NCI-H146 treated with DMSO at 0.1 percent for 48 hours (cell line): ENCODE data around the gene FERMT1.
"Not testable (repeated sequence)": the region's sequence is repeated elsewhere in the genome, so short reads cannot be mapped to it uniquely, and the experiment has no call there.

Source experiments
- DNase-seq: peaks from one replicate; lab custom pipeline; 2025; ENCODE audit not compliant: unreplicated experiment; lab: John Stamatoyannopoulos, UW

The FERMT1 gene

GRCh38 chr20:6074145-6074561 is 48.7 kb downstream of the FERMT1 start:
- no peak for DNase-seq

GRCh38 chr20:6070829-6071695 is 51.8 kb downstream of the FERMT1 start:
- DNase-seq, result no peak

- DNase-seq, result no peak
Observed at GRCh38 chr20:6069669-6070068, 53.2 kb downstream of the FERMT1 start.

- DNase-seq, result no peak
Observed at GRCh38 chr20:6067763-6068318, 55.0 kb downstream of the FERMT1 start.

- no peak for DNase-seq
Observed at GRCh38 chr20:6066582-6066981, 56.2 kb downstream of the FERMT1 start.

GRCh38 chr20:6061544-6061943 is 61.3 kb downstream of the FERMT1 start:
- DNase-seq, result no peak

GRCh38 chr20:6060213-6060612 is 62.6 kb downstream of the FERMT1 start:
- no peak for DNase-seq

GRCh38 chr20:6058684-6059295 is 64.0 kb downstream of the FERMT1 start:
- DNase-seq, result peak; percentile 99

- DNase-seq, result no peak
Observed at GRCh38 chr20:6057691-6058090, 65.1 kb downstream of the FERMT1 start.

- DNase-seq, result no peak
Observed at GRCh38 chr20:6057139-6057538, 65.7 kb downstream of the FERMT1 start.

GRCh38 chr20:6055981-6056569 is 66.8 kb downstream of the FERMT1 start:
- no peak for DNase-seq

- DNase-seq, result no peak
Observed at GRCh38 chr20:6055161-6055783, 67.6 kb downstream of the FERMT1 start.

- DNase-seq, result not testable (repeated sequence)
Observed at GRCh38 chr20:6054689-6055051, 68.2 kb downstream of the FERMT1 start.

- DNase-seq, result peak; percentile 75
Observed at GRCh38 chr20:6053776-6054688, 68.8 kb downstream of the FERMT1 start, which contains the start of gene LRRN4. Gene LRRN4 (minus strand): TSS chr20:6054060. CDS start chr20:6052799, 1,261 bp downstream.

- no peak for DNase-seq
Observed at GRCh38 chr20:6053064-6053775, 69.6 kb downstream of the FERMT1 start.

- DNase-seq, result no peak
Observed at GRCh38 chr20:6051505-6051904, 71.3 kb downstream of the FERMT1 start.

GRCh38 chr20:6048391-6048790 is 74.4 kb downstream of the FERMT1 start:
- no peak for DNase-seq

GRCh38 chr20:6046432-6046831 is 76.4 kb downstream of the FERMT1 start:
- no peak for DNase-seq

GRCh38 chr20:6045566-6045965 is 77.3 kb downstream of the FERMT1 start:
- no peak for DNase-seq

- DNase-seq, result no peak
Observed at GRCh38 chr20:6044115-6044514, 78.7 kb downstream of the FERMT1 start.
